Transverse colon (tissue), 4 donors: ENCODE results near the gene SOX5. TPM values are rescaled to one million over a fixed set of nuclear protein-coding genes. Genes with fewer than 3 reads are reported as not detected.
"Not testable (repeated sequence)": the region's sequence is repeated elsewhere in the genome, so short reads cannot be mapped to it uniquely, and the experiment has no call there.

Source experiments
- DNase-seq: peaks from one replicate; pipeline ENCODE4 v3.0.0-alpha.2; 2019
- H3K27ac ChIP-seq, 4 donors: fragments of 200-600 bp; sonication (generic); 2 replicates each; pipeline ENCODE4 v1.5.1; 2016 to 2018; ENCODE audit warnings: inconsistent platforms in 4 of 4
- H3K27me3 ChIP-seq: fragments of 200-600 bp; sonication (generic); 2 replicates; pipeline ENCODE4 v1.5.1; 2017; ENCODE audit warnings: inconsistent platforms
- H3K36me3 ChIP-seq, 4 donors: fragments of 200-600 bp; sonication (generic); 2 replicates each; pipeline ENCODE4 v1.5.1; 2017 to 2019; ENCODE audit warnings: inconsistent platforms in 4 of 4
- H3K4me1 ChIP-seq, 4 donors: fragments of 200-600 bp; sonication (generic); 2 replicates each; pipeline ENCODE4 v1.5.1; 2017 to 2020; ENCODE audit warnings: inconsistent platforms in 4 of 4
- H3K4me3 ChIP-seq, 4 donors: fragments of 200-600 bp; sonication (generic); 1 replicate in 1 of 4; 2 replicates in 3 of 4; pipeline versions ENCODE4 v1.5.1 to v1.6.1; 2017 to 2019; ENCODE audit warnings: inconsistent platforms in 4 of 4
- H3K9me3 ChIP-seq, 2 donors: fragments of 200-600 bp; sonication (generic); 2 replicates each; pipeline ENCODE4 v1.5.1; 2017 to 2019; ENCODE audit warnings: inconsistent platforms in 2 of 2
- CTCF ChIP-seq, 5 experiments: fragments of 200-600 bp in 3 of 5; fragments of 450-650 bp in 2 of 5; sonication (generic) in 3 of 5; IDR thresholded peaks; 1 replicate in 2 of 5; 2 replicates in 3 of 5; pipeline ENCODE4 v1.5.1; 2016 to 2017; ENCODE audit warnings: antibody characterized with exemption in 5 of 5, inconsistent platforms in 3 of 5, mild to moderate bottlenecking in 2 of 5, moderate library complexity in 1 of 5
- EP300 ChIP-seq: sonication (generic); formaldehyde crosslinking; IDR thresholded peaks from one replicate; pipeline ENCODE4 v1.6.1; 2017; ENCODE audit warnings: antibody characterized with exemption, low read depth
- POLR2A ChIP-seq: fragments of 450-650 bp; IDR thresholded peaks from one replicate; pipeline ENCODE4 v1.6.1; 2016; ENCODE audit warnings: antibody characterized with exemption, mild to moderate bottlenecking, moderate library complexity
- POLR2AphosphoS5 ChIP-seq, 3 donors: sonication (generic); formaldehyde crosslinking; IDR thresholded peaks; one replicate each; pipeline ENCODE4 v1.6.1; 2016; ENCODE audit warnings: antibody characterized with exemption in 3 of 3
- WGBS, 2 donors: methylation state at CpG; one replicate each; pipeline ENCODE4 v1.1.5; 2018; ENCODE audit warnings: low coverage in 1 of 2; 5-methylcytosine and 5-hydroxymethylcytosine counted together
- in situ Hi-C, 4 donors: fragments of 200-750 bp; cut with MboI; loops; one replicate each; pipeline versions ENCODE4 v1.15.0 to v1.15.1; 2017; ENCODE audit warnings: low sequenced_read_pairs in 3 of 4, low pct_ligation_motif_present in 1 of 4, low pct_unique_long_range_greater_than_20kb in 1 of 4
- intact Hi-C: fragments of 100-400 bp; cut with DNase I; formaldehyde crosslinking; loops from one replicate; pipeline ENCODE4 v1.15.1; 2023; ENCODE audit warnings: low total_unique reads
- total RNA-seq, 4 donors: library from RNA; depleted of rRNA; stranded (reverse); fragments of >200 nt; gene quantifications; one replicate each; pipeline ENCODE4 v1.1.0, GENCODE V29; 2016

The SOX5 gene
- total RNA-seq, 4 donors from 2014 or later = 1.00 to 9.8 (median 3.2) TPM

- H3K4me1 ChIP-seq = no peaks in the 10 kb centered on the region
- no peak for DNase-seq
- intact Hi-C loops = no loop called here
- H3K27ac ChIP-seq = no peak overlapping the region
- H3K36me3 ChIP-seq = no peaks in the 10 kb centered on the region
- no peak overlapping the region for H3K4me3 ChIP-seq
- H3K27me3 ChIP-seq = no peaks in the 10 kb centered on the region
- H3K9me3 ChIP-seq = peaks cover 0 to 4% of the 10 kb centered on the region in 2 donors
- in situ Hi-C loops = no loop called here
- TF ChIP-seq CTCF (IDR thresholded peaks at IDR 0.05) (no peak), POLR2AphosphoS5 (IDR thresholded peaks at IDR 0.05) (no peak), POLR2A (no peak)
- WGBS, 2 donors = 42 to 67% methylated on average over 2 of the region's 2 CpGs
Measured at GRCh38 chr12:23495472-23495871, 454.0 kb downstream of the SOX5 start.

- 58 to 78% methylated on average over 1 of the region's 1 CpG for WGBS, 2 donors
- TF ChIP-seq CTCF (IDR thresholded peaks at IDR 0.05) (no peak), POLR2AphosphoS5 (IDR thresholded peaks at IDR 0.05) (no peak), POLR2A (no peak), EP300 (no peak)
- Histone ChIP-seq H3K27ac (no peak overlapping the region), H3K27me3 (no peaks in the 10 kb centered on the region), H3K4me1 (no peaks in the 10 kb centered on the region), H3K4me3 (no peak overlapping the region), H3K9me3 (peaks cover 0 to 3% of the 10 kb centered on the region in 2 donors), H3K36me3 (no peaks in the 10 kb centered on the region)
- no peak for DNase-seq
- in situ Hi-C loops (no loop called here), intact Hi-C loops (no loop called here)
Measured at GRCh38 chr12:23493672-23494071, 455.8 kb downstream of the SOX5 start.

GRCh38 chr12:23491029-23491428 lies 458.4 kb downstream of the SOX5 start:
- H3K4me3 ChIP-seq, DNase-seq, H3K9me3 ChIP-seq, H3K4me1 ChIP-seq, H3K27ac ChIP-seq, H3K36me3 ChIP-seq, intact Hi-C loops, in situ Hi-C loops, H3K27me3 ChIP-seq: not testable (repeated sequence)
- 70 to 80% methylated on average over 1 to 3 of the region's 3 CpGs for WGBS, 2 donors

- Histone ChIP-seq H3K27me3 (no peaks in the 10 kb centered on the region), H3K36me3 (no peaks in the 10 kb centered on the region), H3K4me3 (no peak overlapping the region), H3K4me1 (no peaks in the 10 kb centered on the region), H3K27ac (no peak overlapping the region), H3K9me3 (no peaks in the 10 kb centered on the region)
- DNase-seq = no peak
- in situ Hi-C loops = no loop called here
- TF ChIP-seq CTCF (IDR thresholded peaks at IDR 0.05) (no peak), POLR2AphosphoS5 (IDR thresholded peaks at IDR 0.05) (no peak), EP300 (no peak), POLR2A (no peak)
- WGBS, 2 donors = 70 to 80% methylated on average over 2 of the region's 2 CpGs
- intact Hi-C loops = no loop called here
Measured at GRCh38 chr12:23488130-23488529, 461.3 kb downstream of the SOX5 start.

GRCh38 chr12:23484238-23484637 lies 465.2 kb downstream of the SOX5 start:
- intact Hi-C loops = no loop called here
- H3K27me3 ChIP-seq = no peaks in the 10 kb centered on the region
- DNase-seq = no peak
- 66 to 82% methylated on average over 2 of the region's 2 CpGs for WGBS, 2 donors
- H3K36me3 ChIP-seq = no peaks in the 10 kb centered on the region
- TF ChIP-seq EP300 = no peak
- no peak overlapping the region for H3K4me3 ChIP-seq
- no peak overlapping the region for H3K27ac ChIP-seq
- no peaks in the 10 kb centered on the region for H3K9me3 ChIP-seq
- in situ Hi-C loops = no loop called here
- no peaks in the 10 kb centered on the region for H3K4me1 ChIP-seq
